ENCODE results near the gene PRSS48.
"Not testable (repeated sequence)": the region's sequence is repeated elsewhere in the genome, so short reads cannot be mapped to it uniquely, and the experiment has no call there.

PRSS48 gene

DNA sequence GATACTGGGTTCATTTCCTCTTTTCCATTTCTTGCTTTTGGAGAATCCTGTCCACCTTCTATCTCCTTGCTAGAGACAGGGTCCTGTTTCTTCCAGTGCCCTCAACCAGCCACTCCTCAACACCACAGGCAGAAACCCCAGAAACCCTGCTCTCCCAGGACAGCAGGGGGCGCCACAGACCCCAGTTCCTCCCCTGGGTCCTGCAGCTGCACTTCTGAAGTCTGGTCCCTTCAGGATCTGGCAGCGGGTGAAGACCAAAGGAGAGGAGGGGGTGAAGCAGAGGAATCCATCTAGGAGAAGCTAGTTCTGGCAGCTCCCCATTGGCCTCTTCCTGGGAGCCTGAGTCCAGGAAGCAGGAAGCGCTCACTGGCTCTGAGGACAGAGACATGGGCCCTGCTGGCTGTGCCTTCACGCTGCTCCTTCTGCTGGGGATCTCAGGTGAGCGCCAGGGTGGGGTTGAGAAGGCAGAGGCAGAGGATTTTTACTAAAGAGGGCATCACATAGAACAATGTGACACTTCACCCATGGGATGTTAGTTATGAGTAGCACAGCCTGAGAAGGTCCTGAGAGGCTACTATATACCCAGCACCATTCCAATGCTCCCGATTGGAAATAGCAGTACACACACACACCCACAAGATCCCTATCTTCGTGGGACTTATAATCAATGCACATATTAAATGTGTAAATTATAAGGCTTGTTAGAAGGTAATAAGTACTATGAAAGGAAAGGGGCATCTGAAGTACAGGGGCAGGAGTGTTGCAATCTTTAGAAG, at the start of gene PRSS48:
Gene PRSS48, plus strand, starts transcription at position 375 of the 776 bp plus-strand sequence. Its CDS starts 12 bp downstream, at position 387.
- TF ChIP-seq POLR2A (IDR thresholded peaks at IDR 0.05; ENCODE audit: low read depth, low read length): no peak
- peak; percentile 22 for DNase-seq (ENCODE audit: insufficient read length, low spot score)
- no peak for FAIRE-seq

DNA sequence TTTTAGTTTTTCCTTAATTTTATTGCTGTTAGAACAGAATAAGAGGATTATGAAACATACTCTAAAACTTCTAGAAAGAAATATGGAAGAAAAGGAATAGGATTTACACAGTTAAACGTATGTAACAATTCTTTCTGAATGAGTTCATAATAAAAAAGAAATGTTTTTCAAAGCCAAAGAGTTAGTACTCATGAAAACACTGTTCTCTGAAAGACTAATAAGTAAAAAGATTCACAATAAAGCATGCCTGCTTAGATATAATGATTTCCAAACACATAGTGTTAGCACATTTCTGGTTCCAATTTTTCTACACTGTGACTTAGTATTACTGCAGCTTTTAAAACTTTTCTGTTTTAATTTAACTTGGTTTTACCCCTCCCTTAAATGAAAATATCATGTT, 49.8 kb upstream of the PRSS48 start:
- FAIRE-seq (no peak), DNase-seq (ENCODE audit: insufficient read length, low spot score) (no peak)
- TF ChIP-seq POLR2A (IDR thresholded peaks at IDR 0.05; ENCODE audit: low read depth, low read length): no peak

- no peak for TF ChIP-seq POLR2A (IDR thresholded peaks at IDR 0.05; ENCODE audit: low read depth, low read length)
- DNase-seq (ENCODE audit: insufficient read length, low spot score) (peak; percentile 8), FAIRE-seq (peak; percentile 27)
These were observed 49.2 kb upstream of the PRSS48 start for GRCh38 chr4:151227731-151228130.

- DNase-seq (ENCODE audit: insufficient read length, low spot score): no peak
- no peak for FAIRE-seq
- no peak for TF ChIP-seq POLR2A (IDR thresholded peaks at IDR 0.05; ENCODE audit: low read depth, low read length)
These were observed 48.5 kb upstream of the PRSS48 start for GRCh38 chr4:151228189-151229119.

- DNase-seq (ENCODE audit: insufficient read length, low spot score) (no peak), FAIRE-seq (no peak)
- no peak for TF ChIP-seq POLR2A (IDR thresholded peaks at IDR 0.05; ENCODE audit: low read depth, low read length)
These were observed 44.9 kb upstream of the PRSS48 start for GRCh38 chr4:151231915-151232595.

DNA sequence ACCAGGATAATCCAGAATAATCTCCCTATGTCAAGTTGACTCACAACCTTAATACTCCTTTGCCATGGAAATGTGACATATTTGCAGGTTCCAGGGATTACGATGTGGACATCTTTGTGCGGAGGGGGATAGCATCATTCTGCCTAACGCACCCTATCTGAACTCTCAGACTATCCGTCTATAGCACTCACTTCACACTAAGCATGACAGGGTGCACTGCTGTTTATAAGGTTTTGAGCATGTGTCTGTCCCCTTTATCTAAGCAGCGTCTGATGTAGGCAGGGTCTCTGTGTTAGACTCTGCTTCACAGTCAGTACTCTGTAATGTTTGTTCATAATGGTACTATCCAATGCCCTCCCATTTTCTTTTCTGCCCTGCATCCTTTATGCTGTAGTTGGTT, 43.4 kb upstream of the PRSS48 start:
- TF ChIP-seq POLR2A (IDR thresholded peaks at IDR 0.05; ENCODE audit: low read depth, low read length): no peak
- FAIRE-seq: no peak
- no peak for DNase-seq (ENCODE audit: insufficient read length, low spot score)

DNA sequence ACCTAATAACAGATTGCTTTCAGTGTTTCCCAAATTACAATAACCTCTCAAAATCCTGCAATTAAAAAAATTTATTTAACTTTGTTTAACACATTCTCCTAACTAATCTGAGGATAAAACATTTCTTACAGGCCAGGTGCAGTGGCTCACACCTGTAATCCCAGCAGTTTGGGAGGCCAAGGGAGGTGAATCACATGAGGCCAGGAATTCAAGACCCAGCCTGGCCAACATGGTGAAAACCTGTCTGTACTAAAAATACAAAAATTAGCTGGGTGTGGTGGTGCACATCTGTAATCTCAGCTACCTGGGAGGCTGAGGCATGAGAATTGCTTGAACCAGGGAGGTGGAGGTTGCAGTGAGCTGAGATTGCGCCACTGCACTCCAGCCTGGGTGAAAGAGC, 41.6 kb upstream of the PRSS48 start:
- not testable (repeated sequence) for FAIRE-seq

DNA sequence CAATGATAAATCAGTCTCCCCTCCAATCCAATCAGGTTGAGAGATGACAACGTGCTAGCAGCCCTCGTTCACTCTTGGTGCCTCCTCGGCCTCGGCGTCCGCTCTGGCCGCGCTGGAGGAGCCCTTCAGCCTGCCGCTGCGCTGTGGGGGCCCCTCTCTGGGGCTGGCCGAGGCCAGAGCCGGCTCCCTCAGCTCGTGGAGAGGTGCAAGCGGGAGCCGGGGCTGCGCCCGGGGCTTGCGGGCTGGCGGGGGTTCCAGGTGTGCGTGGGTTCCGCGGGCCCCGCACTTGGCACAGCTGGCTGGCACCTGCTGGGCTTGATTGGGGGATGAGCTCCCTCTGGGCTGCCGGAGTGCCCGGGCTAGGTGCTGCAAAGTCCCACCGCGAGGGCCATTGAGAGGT, 40.9 kb upstream of the PRSS48 start:
- no peak for FAIRE-seq
- no peak for TF ChIP-seq POLR2A (IDR thresholded peaks at IDR 0.05; ENCODE audit: low read depth, low read length)
- no peak for DNase-seq (ENCODE audit: insufficient read length, low spot score)

More for the DNA sequence above, 41.6 kb upstream of the PRSS48 start:
- not testable (repeated sequence) for DNase-seq (ENCODE audit: insufficient read length, low spot score)

GRCh38 chr4:151238477-151238876, 38.5 kb upstream of the PRSS48 start:
- no peak for TF ChIP-seq POLR2A (IDR thresholded peaks at IDR 0.05; ENCODE audit: low read depth, low read length)
- DNase-seq (ENCODE audit: insufficient read length, low spot score): no peak
- no peak for FAIRE-seq

DNA sequence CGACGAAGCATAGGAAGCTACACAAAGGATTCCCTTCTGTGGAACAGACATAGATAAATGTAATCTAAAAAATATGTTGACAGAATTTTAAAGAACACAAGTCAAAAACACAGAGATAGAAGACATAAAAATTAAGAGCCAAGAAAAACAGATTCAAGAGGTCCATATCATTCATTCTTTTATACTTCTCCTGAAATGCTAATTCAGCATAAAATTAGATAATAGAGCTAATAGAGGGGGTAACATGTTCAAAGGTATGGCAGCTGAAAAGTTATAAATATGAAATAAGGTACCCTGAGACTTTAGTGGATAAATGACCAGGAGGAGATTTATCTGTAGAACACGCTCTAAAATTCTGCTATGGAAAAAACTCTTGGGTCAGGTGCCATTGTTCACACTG, 37.4 kb upstream of the PRSS48 start:
- DNase-seq (ENCODE audit: insufficient read length, low spot score) (no peak), FAIRE-seq (no peak)
- no peak for TF ChIP-seq POLR2A (IDR thresholded peaks at IDR 0.05; ENCODE audit: low read depth, low read length)

- no peak for TF ChIP-seq POLR2A (IDR thresholded peaks at IDR 0.05; ENCODE audit: low read depth, low read length)
- FAIRE-seq: no peak
- no peak for DNase-seq (ENCODE audit: insufficient read length, low spot score)
These were observed 34.7 kb upstream of the PRSS48 start for GRCh38 chr4:151242305-151242704.

- DNase-seq (ENCODE audit: insufficient read length, low spot score) (no peak), FAIRE-seq (no peak)
- no peak for TF ChIP-seq POLR2A (IDR thresholded peaks at IDR 0.05; ENCODE audit: low read depth, low read length)
These were observed 30.2 kb upstream of the PRSS48 start for GRCh38 chr4:151246742-151247141.

- FAIRE-seq (no peak), DNase-seq (ENCODE audit: insufficient read length, low spot score) (no peak)
- TF ChIP-seq POLR2A (IDR thresholded peaks at IDR 0.05; ENCODE audit: low read depth, low read length): no peak
These were observed 29.6 kb upstream of the PRSS48 start for GRCh38 chr4:151247395-151247794.

DNA sequence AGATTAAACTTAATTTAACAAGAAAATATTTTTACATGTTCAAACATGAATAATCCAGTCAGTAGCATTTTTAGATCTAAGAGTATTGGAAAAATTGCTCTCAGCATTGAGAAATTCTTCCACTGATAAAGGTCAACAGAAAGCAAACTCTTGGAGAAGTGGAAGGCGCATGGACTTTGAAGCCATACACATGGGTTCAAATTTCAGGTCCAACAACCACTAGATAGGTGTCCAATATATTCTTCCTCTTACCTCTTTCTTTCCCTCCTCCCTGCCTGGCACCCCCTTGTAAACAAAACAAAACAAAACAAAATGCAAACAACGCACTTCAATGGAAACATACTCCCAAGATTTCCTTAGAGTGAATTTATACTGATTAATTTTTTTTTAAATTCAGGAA, 28.4 kb upstream of the PRSS48 start:
- no peak for TF ChIP-seq POLR2A (IDR thresholded peaks at IDR 0.05; ENCODE audit: low read depth, low read length)
- FAIRE-seq: no peak

More for the DNA sequence above, 28.4 kb upstream of the PRSS48 start:
- DNase-seq (ENCODE audit: insufficient read length, low spot score): no peak

Data from H54 (cell line).